Esophagus (tissue), 2 donors: ENCODE data around the gene HEBP1. TPM values are rescaled to one million over a fixed set of nuclear protein-coding genes. Genes with fewer than 3 reads are reported as not detected.
A peak's percentile ranks its signal among the peaks of the same experiment; 100 is the strongest.

Experiments
- H3K27ac ChIP-seq, 2 donors: one replicate each; pipeline ENCODE4 v1.5.1; 2013; ENCODE audit warnings: low read depth in 2 of 2, mild to moderate bottlenecking in 2 of 2, inconsistent platforms in 1 of 2, low read length in 1 of 2, moderate library complexity in 1 of 2
- H3K27me3 ChIP-seq, 2 donors: one replicate each; pipeline ENCODE4 v1.6.1; 2013; ENCODE audit warnings: low read length in 2 of 2, control low read depth in 1 of 2, mild to moderate bottlenecking in 1 of 2; ENCODE audit not compliant: insufficient read depth in 2 of 2, control insufficient read depth in 1 of 2
- H3K36me3 ChIP-seq, 2 donors: one replicate each; pipeline ENCODE4 v1.6.1; 2013; ENCODE audit warnings: low read length in 1 of 2; ENCODE audit not compliant: control insufficient read depth in 2 of 2, insufficient read depth in 2 of 2
- H3K4me1 ChIP-seq, 2 donors: one replicate each; pipeline ENCODE4 v1.6.1; 2013; ENCODE audit warnings: low read length in 1 of 2; ENCODE audit not compliant: control insufficient read depth in 2 of 2, insufficient read depth in 2 of 2
- H3K4me3 ChIP-seq, 2 donors: one replicate each; pipeline ENCODE4 v1.5.1; 2013; ENCODE audit warnings: low read length in 2 of 2, mild to moderate bottlenecking in 2 of 2, low read depth in 1 of 2, moderate library complexity in 1 of 2
- H3K9me3 ChIP-seq, 2 donors: one replicate each; pipeline ENCODE4 v1.6.1; 2013; ENCODE audit warnings: mild to moderate bottlenecking in 2 of 2, low read depth in 1 of 2, low read length in 1 of 2, moderate library complexity in 1 of 2; ENCODE audit not compliant: control insufficient read depth in 2 of 2, insufficient read depth in 1 of 2
- WGBS, 2 donors: extraction: QIAGEN DNeasy Blood & Tissue Kit; methylation state at CpG; one replicate each; pipeline ENCODE4 v1.1.7; 2013; 5-methylcytosine and 5-hydroxymethylcytosine counted together
- polyA plus RNA-seq, 2 donors: library from polyadenylated mRNA; stranded (reverse); fragments of 200-250 nt; gene quantifications; one replicate each; pipeline ENCODE4 v1.2.3, GENCODE V29; 2013
- donor health status: healthy with polysubstance abuse.
- donor health status: Bipolar disorder and iron deficiency.

HEBP1 gene
- polyA plus RNA-seq, 2 donors, result 28.6 to 39.1 TPM

- Histone ChIP-seq H3K9me3 (no peaks in the 10 kb centered on the region), H3K36me3 (peaks cover 0 to 2% of the 10 kb centered on the region in 2 donors), H3K27me3 (no peaks in the 10 kb centered on the region), H3K27ac (no peak overlapping the region), H3K4me1 (no peaks in the 10 kb centered on the region), H3K4me3 (no peak overlapping the region)
- 78% methylated on average over 4 of the region's 4 CpGs for WGBS, 2 donors
Measured at GRCh38 chr12:12965836-12966235, 34.2 kb downstream of the HEBP1 start.

- Histone ChIP-seq H3K27me3 (no peaks in the 10 kb centered on the region), H3K36me3 (peaks cover 0 to 2% of the 10 kb centered on the region in 2 donors), H3K9me3 (no peaks in the 10 kb centered on the region), H3K4me1 (no peaks in the 10 kb centered on the region), H3K27ac (no peak overlapping the region), H3K4me3 (no peak overlapping the region)
- WGBS, 2 donors, result 88 to 94% methylated on average over 4 of the region's 4 CpGs
Measured at GRCh38 chr12:12964255-12964654, 35.8 kb downstream of the HEBP1 start.

DNA sequence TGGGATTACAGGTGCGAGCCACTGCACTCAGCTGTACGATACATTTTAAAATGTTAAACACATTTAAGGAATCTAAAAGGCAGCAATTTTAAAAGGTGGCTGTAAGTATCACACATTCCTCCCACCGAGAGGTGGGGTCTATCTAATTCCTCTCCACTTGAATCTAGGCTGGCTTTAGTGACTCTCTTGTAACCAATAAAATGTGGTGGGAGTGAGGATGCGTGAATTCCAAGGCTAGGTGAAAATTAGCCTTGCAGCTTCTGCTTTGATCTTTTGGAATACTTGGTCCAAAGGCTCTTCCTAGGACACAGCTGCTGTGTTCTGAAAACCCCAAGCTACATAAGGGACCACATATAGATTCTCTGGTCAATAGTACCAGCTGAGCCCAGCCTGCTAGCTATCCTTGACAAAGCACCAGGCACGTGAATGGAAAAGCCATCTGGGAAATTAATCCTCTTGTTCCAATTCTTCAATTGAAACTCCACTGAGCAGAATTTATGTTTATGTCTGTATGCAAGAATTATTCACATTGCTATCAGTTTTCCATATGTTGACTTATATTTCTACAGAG lies 39.3 kb downstream of the HEBP1 start:
- 85 to 90% methylated on average over 5 of the region's 5 CpGs for WGBS, 2 donors
- no peak overlapping the region for H3K27ac ChIP-seq
- no peaks in the 10 kb centered on the region for H3K27me3 ChIP-seq
- H3K36me3 ChIP-seq, result peaks cover 0 to 2% of the 10 kb centered on the region in 2 donors
- H3K4me3 ChIP-seq, result no peak overlapping the region
- H3K4me1 ChIP-seq, result no peaks in the 10 kb centered on the region
- no peaks in the 10 kb centered on the region for H3K9me3 ChIP-seq

DNA sequence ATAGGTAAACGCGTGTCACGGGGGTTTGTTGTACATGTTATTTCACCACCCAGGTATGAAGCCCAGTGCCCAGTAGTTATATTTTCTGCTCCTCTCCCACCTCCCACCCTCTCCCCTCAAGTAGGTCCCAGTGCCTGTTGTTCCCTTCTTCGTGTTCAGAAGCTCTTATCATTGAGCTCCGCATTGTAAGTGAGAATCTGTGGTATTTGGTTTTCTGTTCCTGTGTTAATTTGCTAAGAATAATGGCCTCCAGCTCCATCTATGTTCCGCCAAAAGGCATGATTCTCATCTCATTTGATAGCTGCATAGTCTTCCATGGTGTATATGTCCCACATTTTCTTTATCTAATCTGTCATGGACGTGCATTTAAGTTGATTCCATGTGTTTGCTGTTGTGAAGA lies 41.2 kb downstream of the HEBP1 start:
- H3K4me1 ChIP-seq, result no peaks in the 10 kb centered on the region
- H3K27ac ChIP-seq, result no peak overlapping the region
- WGBS, 2 donors, result 75 to 77% methylated on average over 7 of the region's 7 CpGs
- H3K4me3 ChIP-seq, result no peak overlapping the region
- H3K27me3 ChIP-seq, result no peaks in the 10 kb centered on the region
- H3K9me3 ChIP-seq, result no peaks in the 10 kb centered on the region
- no peaks in the 10 kb centered on the region for H3K36me3 ChIP-seq

DNA sequence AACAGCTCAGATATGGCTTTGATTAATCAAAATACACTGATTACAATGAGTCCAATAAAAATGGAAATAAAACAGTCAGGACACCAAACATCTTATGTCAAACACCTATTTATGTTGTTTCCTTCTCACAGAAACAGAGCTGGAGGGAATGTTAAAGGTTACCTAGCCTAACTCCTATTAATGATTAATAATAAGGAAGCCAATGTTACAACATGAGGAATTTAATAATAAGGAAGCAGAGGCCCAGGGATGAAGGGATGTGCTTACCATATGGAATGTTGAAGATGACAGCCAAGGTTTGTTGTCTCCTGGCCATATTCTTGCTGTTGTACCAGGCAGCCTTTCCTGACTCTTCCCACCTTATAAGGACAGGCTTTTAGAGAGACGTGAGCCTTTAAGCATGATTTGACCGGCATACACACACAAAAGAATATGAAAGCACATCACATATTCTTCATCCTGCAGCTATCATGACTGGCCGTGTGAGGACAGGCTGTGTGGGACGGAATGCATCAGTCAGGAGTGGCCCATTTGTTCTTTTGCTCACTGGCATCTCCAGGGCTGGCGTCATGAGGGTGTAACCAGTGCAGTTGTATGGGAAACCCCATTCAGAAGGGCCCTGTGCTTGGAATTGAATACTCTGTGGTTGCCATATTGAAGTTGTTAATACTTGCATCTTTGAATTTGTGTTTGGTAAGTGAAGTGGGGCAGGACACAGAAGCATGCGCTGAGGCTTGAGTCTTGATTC lies 45.0 kb downstream of the HEBP1 start:
- Histone ChIP-seq H3K9me3 (no peaks in the 10 kb centered on the region), H3K4me1 (no peaks in the 10 kb centered on the region), H3K4me3 (no peak overlapping the region), H3K36me3 (no peaks in the 10 kb centered on the region), H3K27me3 (no peaks in the 10 kb centered on the region), H3K27ac (no peak overlapping the region)
- 94% methylated on average over 6 of the region's 6 CpGs for WGBS, 2 donors

DNA sequence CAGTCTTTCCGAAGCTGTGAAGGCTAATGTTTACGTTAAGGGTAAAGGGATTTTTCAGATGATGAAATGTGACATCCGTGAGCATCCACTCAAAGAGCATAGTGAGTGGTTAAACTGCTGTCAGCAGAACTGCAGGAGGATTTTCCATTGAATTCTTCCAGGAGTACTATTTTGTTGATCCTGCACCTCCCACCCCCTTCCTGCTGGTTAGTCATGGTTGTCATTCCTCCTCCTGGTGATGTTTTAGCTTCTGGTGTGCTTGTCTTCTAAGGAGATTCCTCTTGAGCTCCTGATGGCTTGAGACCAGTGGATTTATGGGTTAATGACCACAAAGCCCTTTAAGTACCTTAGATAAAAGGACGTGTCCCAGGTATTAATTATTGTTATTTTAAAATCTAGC lies 45.7 kb downstream of the HEBP1 start:
- H3K27me3 ChIP-seq, result no peaks in the 10 kb centered on the region
- H3K36me3 ChIP-seq, result peaks cover 0 to 3% of the 10 kb centered on the region in 2 donors
- no peak overlapping the region for H3K27ac ChIP-seq
- 76 to 84% methylated on average over 4 of the region's 4 CpGs for WGBS, 2 donors
- H3K4me1 ChIP-seq, result no peaks in the 10 kb centered on the region
- H3K4me3 ChIP-seq, result no peak overlapping the region
- H3K9me3 ChIP-seq, result no peaks in the 10 kb centered on the region

DNA sequence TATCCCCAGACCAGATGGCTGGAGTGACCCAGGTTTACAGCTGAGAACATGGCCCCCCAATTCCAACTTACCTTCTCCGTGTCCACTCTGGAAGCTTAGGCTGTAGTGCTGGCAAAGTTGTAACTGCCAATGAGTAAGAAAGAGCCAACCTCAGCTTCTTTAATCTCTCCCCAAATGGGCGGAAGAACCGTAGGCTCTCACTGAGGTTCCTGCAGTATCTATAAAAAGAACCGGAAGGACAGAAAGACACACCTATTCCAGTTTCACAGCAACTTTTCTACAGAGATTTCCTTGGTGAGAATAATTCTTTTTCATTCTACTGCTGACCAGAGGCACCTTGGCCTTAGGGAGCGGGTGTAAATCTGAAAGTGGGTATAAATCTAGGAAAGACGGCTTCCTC lies 48.0 kb downstream of the HEBP1 start, which contains the start of gene GPRC5D:
Gene GPRC5D, minus strand, starts transcription at position 135 of the 400 bp plus-strand sequence. CDS start 1,786 bp downstream, outside the sequence.
- peaks cover 0 to 3% of the 10 kb centered on the region in 2 donors for H3K36me3 ChIP-seq
- H3K4me3 ChIP-seq, result no peak within 1 kb of the TSS
- no peaks in the 10 kb centered on the region for H3K4me1 ChIP-seq
- 81 to 89% methylated on average over 6 of the region's 6 CpGs for WGBS, 2 donors
- H3K9me3 ChIP-seq, result no peaks in the 10 kb centered on the region
- no peaks in the 10 kb centered on the region for H3K27me3 ChIP-seq
- H3K27ac ChIP-seq, result peak within 1 kb of the TSS in 1 of 2 donors; percentile 53

- H3K4me3 ChIP-seq, result no peak overlapping the region
- no peaks in the 10 kb centered on the region for H3K27me3 ChIP-seq
- 91 to 93% methylated on average over 1 of the region's 1 CpG for WGBS, 2 donors
- no peaks in the 10 kb centered on the region for H3K9me3 ChIP-seq
- H3K27ac ChIP-seq, result no peak overlapping the region
- H3K36me3 ChIP-seq, result peaks cover 0 to 3% of the 10 kb centered on the region in 2 donors
- no peaks in the 10 kb centered on the region for H3K4me1 ChIP-seq
Measured at GRCh38 chr12:12951504-12951903, 48.6 kb downstream of the HEBP1 start.

DNA sequence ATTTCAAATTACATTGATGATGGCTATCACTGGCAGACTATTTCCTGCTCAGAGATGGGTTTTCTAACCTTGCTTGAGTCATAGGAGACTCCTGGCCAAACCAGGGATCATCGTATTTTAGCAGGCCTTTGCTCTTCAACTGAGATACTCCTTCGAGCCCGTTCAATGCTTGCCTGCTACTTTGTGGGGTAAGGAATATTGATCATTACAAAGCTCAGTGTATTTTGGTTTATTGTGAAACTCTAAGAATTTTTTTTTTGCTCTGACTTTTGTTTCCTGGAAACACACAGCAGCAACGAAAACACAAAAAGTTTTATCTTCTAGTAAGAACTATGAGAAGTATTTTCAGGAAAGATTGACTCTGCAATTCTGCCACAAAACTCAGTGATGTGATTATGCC lies 52.2 kb downstream of the HEBP1 start:
- 83 to 88% methylated on average over 4 of the region's 4 CpGs for WGBS, 2 donors

More for the DNA sequence above, 52.2 kb downstream of the HEBP1 start:
- H3K4me3 ChIP-seq, result no peak overlapping the region
- H3K36me3 ChIP-seq, result peaks cover 0 to 3% of the 10 kb centered on the region in 2 donors
- H3K4me1 ChIP-seq, result no peaks in the 10 kb centered on the region
- no peaks in the 10 kb centered on the region for H3K9me3 ChIP-seq
- no peak overlapping the region for H3K27ac ChIP-seq
- no peaks in the 10 kb centered on the region for H3K27me3 ChIP-seq
